Neural cell (in vitro differentiated cells): ENCODE measurements around the gene SUGCT. TPM values are rescaled to one million over a fixed set of nuclear protein-coding genes. Genes with fewer than 3 reads are reported as not detected.

Experiments used
- H2AFZ ChIP-seq: fragments of 200-600, 300-800 bp; sonication (generic), shearing (Covaris generic); 2 replicates; pipeline ENCODE4 v1.6.0; 2014; ENCODE audit warnings: low read depth, mild to moderate bottlenecking, antibody characterized with exemption, low read length, moderate library complexity
- H3F3A ChIP-seq: fragments of 200-600 bp; shearing (Covaris generic); 2 replicates; pipeline ENCODE4 v1.6.1; 2016; ENCODE audit warnings: mild to moderate bottlenecking, moderate library complexity, mixed read lengths, antibody characterized with exemption, low read length; ENCODE audit not compliant: insufficient read depth, poor library complexity, severe bottlenecking
- H3K27ac ChIP-seq: fragments of 200-600, 300-800 bp; sonication (generic), shearing (Covaris generic); 2 replicates; pipeline ENCODE4 v1.5.1; 2014; ENCODE audit warnings: mild to moderate bottlenecking, low read length, moderate library complexity
- H3K27me3 ChIP-seq: fragments of 300-800, 200-600 bp; sonication (generic), shearing (Covaris generic); 2 replicates; pipeline ENCODE4 v1.6.0; 2014; ENCODE audit warnings: mild to moderate bottlenecking, low read depth, low read length, moderate library complexity; ENCODE audit not compliant: insufficient read depth
- H3K36me3 ChIP-seq: fragments of 300-800, 200-600 bp; sonication (generic), shearing (Covaris generic); 2 replicates; pipeline ENCODE4 v1.5.1; 2014; ENCODE audit warnings: mild to moderate bottlenecking, antibody characterized with exemption, low read length, moderate library complexity; ENCODE audit not compliant: insufficient read depth
- H3K4me2 ChIP-seq: fragments of 300-800, 200-600 bp; sonication (generic), shearing (Covaris generic); 2 replicates; pipeline ENCODE4 v1.6.0; 2014; ENCODE audit warnings: mild to moderate bottlenecking, low read length
- H3K4me3 ChIP-seq: fragments of 300-800, 200-600 bp; sonication (generic), shearing (Covaris generic); 2 replicates; pipeline ENCODE4 v1.5.1; 2014; ENCODE audit warnings: mild to moderate bottlenecking, low read length, moderate library complexity
- H3K79me2 ChIP-seq: fragments of 200-600 bp; shearing (Covaris generic); replicated peaks from 2 replicates; pipeline ENCODE4 v1.6.0; 2014; ENCODE audit warnings: mild to moderate bottlenecking, low read length, moderate library complexity; ENCODE audit not compliant: insufficient read depth
- H3K9ac ChIP-seq: fragments of 300-800, 200-600 bp; sonication (generic), shearing (Covaris generic); 2 replicates; pipeline ENCODE4 v1.6.1; 2016; ENCODE audit warnings: mild to moderate bottlenecking, low read length, mixed read lengths
- H3K9me2 ChIP-seq: fragments of 200-600 bp; shearing (Covaris generic); 2 replicates; pipeline ENCODE4 v1.6.1; 2016; ENCODE audit warnings: mild to moderate bottlenecking, low read length, mixed read lengths; ENCODE audit not compliant: insufficient read depth
- H3K9me3 ChIP-seq: fragments of 200-600, 300-800 bp; sonication (generic), shearing (Covaris generic); 2 replicates; pipeline ENCODE4 v1.6.1; 2016; ENCODE audit warnings: mild to moderate bottlenecking, mixed run types, low read length, moderate library complexity, mixed read lengths
- H4K20me1 ChIP-seq: fragments of 200-600 bp; shearing (Covaris generic); 2 replicates; pipeline ENCODE4 v1.6.1; 2016; ENCODE audit warnings: mild to moderate bottlenecking, mixed run types; ENCODE audit not compliant: insufficient read depth
- EP300 ChIP-seq: fragments of 450-650 bp; conservative IDR thresholded peaks from 2 replicates; pipeline ENCODE4 v1.6.1; 2014; ENCODE audit warnings: antibody characterized with exemption, mild to moderate bottlenecking, moderate library complexity; ENCODE audit not compliant: poor library complexity, severe bottlenecking
- EZH2 ChIP-seq: fragments of 200-600, 300-800 bp; shearing (Covaris generic), sonication (generic); IDR thresholded peaks from 2 replicates; pipeline ENCODE4 v1.6.1; 2014; ENCODE audit warnings: antibody characterized with exemption, low read length, borderline replicate concordance, mild to moderate bottlenecking; ENCODE audit not compliant: insufficient read depth, poor library complexity, severe bottlenecking
- MXI1 ChIP-seq: fragments of 450-650 bp; conservative IDR thresholded peaks from 2 replicates; pipeline ENCODE4 v1.6.1; 2014; ENCODE audit warnings: antibody characterized with exemption, mild to moderate bottlenecking; ENCODE audit not compliant: poor library complexity, severe bottlenecking
- POLR2AphosphoS5 ChIP-seq: IDR thresholded peaks from 2 replicates; pipeline ENCODE4 v1.6.1; 2012
- RAD21 ChIP-seq: fragments of 450-650 bp; conservative IDR thresholded peaks from 2 replicates; pipeline ENCODE4 v1.6.1; 2014; ENCODE audit warnings: antibody characterized with exemption, mild to moderate bottlenecking, moderate library complexity
- SMC3 ChIP-seq: fragments of 450-650 bp; conservative IDR thresholded peaks from 2 replicates; pipeline ENCODE4 v1.6.1; 2014; ENCODE audit warnings: antibody characterized with exemption, mild to moderate bottlenecking, moderate library complexity; ENCODE audit not compliant: poor library complexity
- TAF1 ChIP-seq: IDR thresholded peaks from 2 replicates; pipeline ENCODE4 v1.6.1; 2012; ENCODE audit warnings: low read depth
- polyA plus RNA-seq: library from polyadenylated mRNA; depleted of rRNA; stranded (reverse); fragments of >200 nt; gene quantifications from 2 replicates; pipeline ENCODE4 v1.2.3, GENCODE V29; 2014
- TF ChIP-seq, protein P1 (sequence below): IDR thresholded peaks from 2 replicates; pipeline ENCODE4 v1.6.1; 2012; ENCODE audit warnings: borderline replicate concordance

The SUGCT gene
- polyA plus RNA-seq, 1 donor from 2014 or later = not detected

DNA sequence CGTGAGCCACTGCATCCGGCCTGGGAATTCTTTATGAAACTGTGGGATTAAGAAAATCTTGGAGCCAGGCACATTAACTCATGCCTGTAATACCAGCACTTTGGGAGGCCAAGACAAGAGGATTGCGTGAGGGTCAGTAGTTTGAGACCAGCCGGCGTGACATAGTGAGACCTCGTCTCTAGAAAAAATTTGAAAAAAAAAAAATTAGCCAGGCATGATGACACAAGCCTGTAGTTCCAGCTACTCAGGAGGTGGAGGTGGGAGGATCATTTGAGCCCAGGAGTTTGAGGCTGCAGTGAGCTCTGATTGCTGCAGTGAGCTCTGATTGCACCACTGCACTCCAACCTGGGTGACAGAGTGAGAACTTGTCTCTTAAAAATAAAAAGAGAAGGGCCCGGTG is 69.8 kb downstream of the SUGCT start:
- no peaks in the 10 kb centered on the region for H3K9me2 ChIP-seq
- no peaks in the 10 kb centered on the region for H3K9me3 ChIP-seq
- no peak overlapping the region for H3K4me3 ChIP-seq
- no peaks in the 10 kb centered on the region for H4K20me1 ChIP-seq
- H3K27me3 ChIP-seq = no peaks in the 10 kb centered on the region
- no peaks in the 10 kb centered on the region for H3F3A ChIP-seq
- H3K27ac ChIP-seq = no peak overlapping the region
- no peak overlapping the region for H2AFZ ChIP-seq
- H3K9ac ChIP-seq = no peak overlapping the region
- no peak overlapping the region for H3K4me2 ChIP-seq
- no peaks in the 10 kb centered on the region for H3K36me3 ChIP-seq
- TF ChIP-seq TAF1 = no peak
- TF ChIP-seq, protein P1, sequence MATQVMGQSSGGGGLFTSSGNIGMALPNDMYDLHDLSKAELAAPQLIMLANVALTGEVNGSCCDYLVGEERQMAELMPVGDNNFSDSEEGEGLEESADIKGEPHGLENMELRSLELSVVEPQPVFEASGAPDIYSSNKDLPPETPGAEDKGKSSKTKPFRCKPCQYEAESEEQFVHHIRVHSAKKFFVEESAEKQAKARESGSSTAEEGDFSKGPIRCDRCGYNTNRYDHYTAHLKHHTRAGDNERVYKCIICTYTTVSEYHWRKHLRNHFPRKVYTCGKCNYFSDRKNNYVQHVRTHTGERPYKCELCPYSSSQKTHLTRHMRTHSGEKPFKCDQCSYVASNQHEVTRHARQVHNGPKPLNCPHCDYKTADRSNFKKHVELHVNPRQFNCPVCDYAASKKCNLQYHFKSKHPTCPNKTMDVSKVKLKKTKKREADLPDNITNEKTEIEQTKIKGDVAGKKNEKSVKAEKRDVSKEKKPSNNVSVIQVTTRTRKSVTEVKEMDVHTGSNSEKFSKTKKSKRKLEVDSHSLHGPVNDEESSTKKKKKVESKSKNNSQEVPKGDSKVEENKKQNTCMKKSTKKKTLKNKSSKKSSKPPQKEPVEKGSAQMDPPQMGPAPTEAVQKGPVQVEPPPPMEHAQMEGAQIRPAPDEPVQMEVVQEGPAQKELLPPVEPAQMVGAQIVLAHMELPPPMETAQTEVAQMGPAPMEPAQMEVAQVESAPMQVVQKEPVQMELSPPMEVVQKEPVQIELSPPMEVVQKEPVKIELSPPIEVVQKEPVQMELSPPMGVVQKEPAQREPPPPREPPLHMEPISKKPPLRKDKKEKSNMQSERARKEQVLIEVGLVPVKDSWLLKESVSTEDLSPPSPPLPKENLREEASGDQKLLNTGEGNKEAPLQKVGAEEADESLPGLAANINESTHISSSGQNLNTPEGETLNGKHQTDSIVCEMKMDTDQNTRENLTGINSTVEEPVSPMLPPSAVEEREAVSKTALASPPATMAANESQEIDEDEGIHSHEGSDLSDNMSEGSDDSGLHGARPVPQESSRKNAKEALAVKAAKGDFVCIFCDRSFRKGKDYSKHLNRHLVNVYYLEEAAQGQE = no peak
- H3K79me2 ChIP-seq = no peaks in the 10 kb centered on the region

DNA sequence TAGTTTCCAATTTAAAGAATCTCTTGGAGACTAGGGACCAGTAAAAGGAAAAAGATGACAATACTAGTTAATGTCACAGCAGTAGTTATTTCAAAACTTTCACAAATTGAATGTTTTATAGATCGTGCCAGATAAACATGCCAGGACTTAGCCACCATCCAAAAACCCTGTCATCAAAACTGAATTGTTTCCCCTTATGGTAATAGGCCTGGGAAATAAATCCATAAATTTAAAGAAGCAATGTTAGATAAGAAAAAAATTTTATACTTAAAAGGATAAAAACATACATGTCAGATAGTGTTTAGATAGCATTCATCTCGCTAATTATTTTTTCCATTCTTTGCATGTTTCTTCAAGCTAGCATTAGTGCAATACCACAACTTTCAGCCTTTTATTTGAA is 71.2 kb downstream of the SUGCT start:
- Histone ChIP-seq H3K79me2 (no peaks in the 10 kb centered on the region), H3K36me3 (no peaks in the 10 kb centered on the region), H2AFZ (no peak overlapping the region), H3K27me3 (no peaks in the 10 kb centered on the region), H3K9me2 (no peaks in the 10 kb centered on the region), H3K27ac (no peak overlapping the region), H3K9ac (no peak overlapping the region), H3K9me3 (no peaks in the 10 kb centered on the region), H3K4me3 (no peak overlapping the region), H4K20me1 (no peaks in the 10 kb centered on the region), H3F3A (no peaks in the 10 kb centered on the region), H3K4me2 (no peak overlapping the region)
- TF ChIP-seq POLR2AphosphoS5 (no peak), SMC3 (no peak), MXI1 (no peak), TAF1 (no peak), EP300 (no peak), RAD21 (no peak), EZH2 (no peak)

DNA sequence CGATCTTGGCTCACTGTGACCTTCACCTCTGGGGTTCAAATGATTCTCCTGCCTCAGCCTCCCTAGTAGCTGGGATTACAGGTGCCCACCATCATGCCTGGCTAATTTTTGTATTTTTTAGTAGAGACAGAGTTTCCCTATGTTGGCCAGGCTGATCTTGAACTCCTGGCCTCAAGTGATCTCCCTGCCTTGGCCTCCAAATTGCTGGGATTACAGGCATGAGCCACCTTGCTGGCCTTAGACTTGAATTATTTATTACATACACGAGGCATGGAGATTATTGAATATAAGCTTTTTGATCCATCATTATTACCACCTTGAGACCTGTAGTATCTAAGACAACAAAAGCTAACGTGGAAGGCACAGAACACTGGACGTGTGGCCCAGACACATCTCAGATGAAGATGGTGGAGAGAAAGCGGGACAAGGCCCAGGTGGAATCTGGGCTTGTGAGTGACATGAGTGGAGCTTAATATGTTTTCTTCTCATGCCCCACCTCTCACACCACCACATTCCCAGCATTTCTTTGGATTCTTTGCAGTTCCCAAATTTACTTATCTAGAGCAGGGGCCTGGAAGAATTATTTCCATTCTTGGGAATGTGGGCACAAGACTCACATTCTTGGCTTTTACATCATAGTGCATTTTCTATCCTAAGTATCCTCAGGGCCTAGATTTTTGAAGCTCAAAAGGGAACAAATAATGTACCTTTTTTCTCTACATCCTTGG is 76.6 kb downstream of the SUGCT start:
- no peaks in the 10 kb centered on the region for H3K9me3 ChIP-seq
- H2AFZ ChIP-seq = no peak overlapping the region
- no peak overlapping the region for H3K4me2 ChIP-seq
- TF ChIP-seq, protein P1 = no peak
- TF ChIP-seq TAF1 (no peak), MXI1 (no peak), EP300 (no peak), SMC3 (no peak)
- no peaks in the 10 kb centered on the region for H3K79me2 ChIP-seq
- H4K20me1 ChIP-seq = no peaks in the 10 kb centered on the region
- no peak overlapping the region for H3K9ac ChIP-seq
- H3K27ac ChIP-seq = no peak overlapping the region
- no peaks in the 10 kb centered on the region for H3K27me3 ChIP-seq
- H3F3A ChIP-seq = no peaks in the 10 kb centered on the region
- H3K4me3 ChIP-seq = no peak overlapping the region
- no peaks in the 10 kb centered on the region for H3K36me3 ChIP-seq
- no peaks in the 10 kb centered on the region for H3K9me2 ChIP-seq
